Ascending aorta (tissue), 2 donors: Measurements from ENCODE around the gene HBP1. TPM values are rescaled to one million over a fixed set of nuclear protein-coding genes. Genes with fewer than 3 reads are reported as not detected.

Experiments
- DNase-seq, 2 donors: peaks; one replicate each; pipeline ENCODE4 v3.0.0-alpha.2; 2019; ENCODE audit warnings: low spot score in 2 of 2
- H3K27ac ChIP-seq, 2 donors: fragments of 200-600 bp; sonication (generic); one replicate each; pipeline ENCODE4 v1.5.1; 2016 to 2017; ENCODE audit warnings: mild to moderate bottlenecking in 1 of 2
- H3K27me3 ChIP-seq: fragments of 200-600 bp; sonication (generic); one replicate; pipeline ENCODE4 v1.5.1; 2017
- H3K36me3 ChIP-seq, 2 donors: fragments of 200-600 bp; sonication (generic); one replicate each; pipeline ENCODE4 v1.5.1; 2016
- H3K4me1 ChIP-seq, 2 donors: fragments of 200-600 bp; sonication (generic); one replicate each; pipeline ENCODE4 v1.5.1; 2016 to 2017; ENCODE audit warnings: mild to moderate bottlenecking in 1 of 2
- H3K4me3 ChIP-seq, 2 donors: fragments of 200-600 bp; sonication (generic); one replicate each; pipeline ENCODE4 v1.5.1; 2016 to 2017; ENCODE audit warnings: mild to moderate bottlenecking in 1 of 2
- H3K9me3 ChIP-seq, 2 donors: fragments of 200-600 bp; sonication (generic); one replicate each; pipeline ENCODE4 v1.5.1; 2016
- intact Hi-C: fragments of 100-400 bp; cut with DNase I; formaldehyde crosslinking; loops from one replicate; pipeline ENCODE4 v1.15.1; 2023
- total RNA-seq: library from RNA; depleted of rRNA; stranded (reverse); fragments of >200 nt; gene quantifications from one replicate; pipeline ENCODE4 v1.1.0, GENCODE V29; 2016
- TF ChIP-seq, protein P1 (sequence below), 3 experiments: fragments of 200-600 bp in 2 of 3; fragments of 450-650 bp in 1 of 3; sonication (generic) in 2 of 3; IDR thresholded peaks; one replicate each; pipeline ENCODE4 v1.5.1; 2016 to 2019; ENCODE audit warnings: antibody characterized with exemption in 3 of 3, mild to moderate bottlenecking in 1 of 3, moderate library complexity in 1 of 3

HBP1 gene
- total RNA-seq, 1 donor from 2014 or later, result 62.2 TPM

DNA sequence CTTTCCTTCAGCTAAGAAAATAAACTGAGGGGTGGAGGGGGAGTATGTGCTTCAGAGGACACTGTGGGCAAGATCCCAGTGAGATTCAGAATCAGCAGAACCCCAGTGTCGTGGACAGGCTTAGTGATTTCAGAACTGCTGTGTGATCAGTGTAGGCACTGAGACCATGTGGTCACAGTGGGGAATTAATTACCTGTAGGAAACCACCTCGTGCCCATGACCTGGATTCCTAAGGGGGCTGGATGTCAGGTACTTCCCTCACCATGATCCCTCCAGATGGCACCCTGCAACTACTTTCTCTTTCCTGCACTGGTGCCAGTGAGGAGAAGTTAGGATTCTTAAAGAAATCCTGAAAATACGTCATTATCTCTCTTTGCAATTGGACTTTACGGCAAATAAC is 64.4 kb downstream of the HBP1 start:
- H3K27ac ChIP-seq, result no peak overlapping the region

DNA sequence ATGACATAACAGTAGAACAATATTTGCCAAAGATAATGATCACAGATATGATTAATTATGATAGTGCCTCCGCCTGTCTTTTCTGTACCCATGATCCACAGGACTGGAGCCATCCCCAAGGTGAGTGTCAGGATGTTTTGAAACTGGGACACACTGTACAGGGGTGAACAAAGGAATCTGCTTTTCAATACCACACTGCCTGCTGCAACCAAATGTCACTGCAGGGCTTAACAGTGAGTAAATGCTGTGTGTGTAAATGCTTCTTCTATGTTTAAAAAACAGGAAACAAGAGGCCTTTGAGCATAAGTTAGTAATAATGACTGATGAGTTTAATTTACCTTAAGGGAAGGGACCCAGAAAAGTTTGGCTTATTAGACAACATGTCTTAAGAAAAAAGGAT is 65.2 kb downstream of the HBP1 start:
- Histone ChIP-seq H3K9me3 (no peaks in the 10 kb centered on the region), H3K36me3 (peaks cover 3 to 15% of the 10 kb centered on the region in 2 donors), H3K4me3 (no peak overlapping the region), H3K4me1 (no peaks in the 10 kb centered on the region), H3K27ac (no peak overlapping the region), H3K27me3 (no peaks in the 10 kb centered on the region)
- TF ChIP-seq, protein P1, sequence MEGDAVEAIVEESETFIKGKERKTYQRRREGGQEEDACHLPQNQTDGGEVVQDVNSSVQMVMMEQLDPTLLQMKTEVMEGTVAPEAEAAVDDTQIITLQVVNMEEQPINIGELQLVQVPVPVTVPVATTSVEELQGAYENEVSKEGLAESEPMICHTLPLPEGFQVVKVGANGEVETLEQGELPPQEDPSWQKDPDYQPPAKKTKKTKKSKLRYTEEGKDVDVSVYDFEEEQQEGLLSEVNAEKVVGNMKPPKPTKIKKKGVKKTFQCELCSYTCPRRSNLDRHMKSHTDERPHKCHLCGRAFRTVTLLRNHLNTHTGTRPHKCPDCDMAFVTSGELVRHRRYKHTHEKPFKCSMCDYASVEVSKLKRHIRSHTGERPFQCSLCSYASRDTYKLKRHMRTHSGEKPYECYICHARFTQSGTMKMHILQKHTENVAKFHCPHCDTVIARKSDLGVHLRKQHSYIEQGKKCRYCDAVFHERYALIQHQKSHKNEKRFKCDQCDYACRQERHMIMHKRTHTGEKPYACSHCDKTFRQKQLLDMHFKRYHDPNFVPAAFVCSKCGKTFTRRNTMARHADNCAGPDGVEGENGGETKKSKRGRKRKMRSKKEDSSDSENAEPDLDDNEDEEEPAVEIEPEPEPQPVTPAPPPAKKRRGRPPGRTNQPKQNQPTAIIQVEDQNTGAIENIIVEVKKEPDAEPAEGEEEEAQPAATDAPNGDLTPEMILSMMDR (IDR thresholded peaks at IDR 0.05), result no peak
- DNase-seq, result no peak
- intact Hi-C loops, result no loop called here

More for the DNA sequence above, 64.4 kb downstream of the HBP1 start:
- TF ChIP-seq, protein P1 (IDR thresholded peaks at IDR 0.05), result no peak
- no peaks in the 10 kb centered on the region for H3K9me3 ChIP-seq
- no peak for DNase-seq
- H3K4me1 ChIP-seq, result no peaks in the 10 kb centered on the region
- H3K36me3 ChIP-seq, result peaks cover 3 to 19% of the 10 kb centered on the region in 2 donors
- no peak overlapping the region for H3K4me3 ChIP-seq
- no peaks in the 10 kb centered on the region for H3K27me3 ChIP-seq
- intact Hi-C loops, result no loop called here

GRCh38 chr7:107234436-107234835 is 65.6 kb downstream of the HBP1 start:
- H3K36me3 ChIP-seq, result peaks cover 3 to 10% of the 10 kb centered on the region in 2 donors
- H3K27me3 ChIP-seq, result no peaks in the 10 kb centered on the region
- no peaks in the 10 kb centered on the region for H3K9me3 ChIP-seq
- H3K4me1 ChIP-seq, result no peaks in the 10 kb centered on the region
- no peak overlapping the region for H3K4me3 ChIP-seq
- intact Hi-C loops, result no loop called here
- no peak for DNase-seq
- TF ChIP-seq, protein P1 (IDR thresholded peaks at IDR 0.05), result no peak
- no peak overlapping the region for H3K27ac ChIP-seq

DNA sequence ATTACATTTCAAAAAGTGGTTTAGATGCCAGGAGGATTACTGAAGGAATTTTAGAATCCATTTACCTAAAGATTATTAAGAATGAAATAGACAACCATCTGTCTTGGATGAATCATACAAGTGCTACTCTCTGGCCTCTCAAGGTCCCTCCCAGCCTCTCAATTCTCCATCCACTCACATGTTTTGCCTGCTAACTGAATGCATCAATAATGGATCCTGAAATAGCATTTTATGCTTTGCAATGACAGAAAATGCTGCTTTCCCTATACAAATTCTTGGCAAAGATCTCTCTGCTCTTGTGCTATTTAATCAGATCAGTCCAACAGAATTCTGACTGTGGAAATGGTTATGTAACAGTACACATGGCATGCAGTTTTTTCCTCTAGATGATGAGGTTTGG is 68.1 kb downstream of the HBP1 start:
- Histone ChIP-seq H3K27ac (no peak overlapping the region), H3K36me3 (peaks cover 3 to 10% of the 10 kb centered on the region in 2 donors), H3K9me3 (no peaks in the 10 kb centered on the region), H3K4me3 (no peak overlapping the region), H3K4me1 (no peaks in the 10 kb centered on the region), H3K27me3 (no peaks in the 10 kb centered on the region)
- intact Hi-C loops, result no loop called here
- DNase-seq, result no peak
- TF ChIP-seq, protein P1 (IDR thresholded peaks at IDR 0.05), result no peak

GRCh38 chr7:107237451-107237850 is 68.6 kb downstream of the HBP1 start:
- Histone ChIP-seq H3K4me1 (no peaks in the 10 kb centered on the region), H3K9me3 (no peaks in the 10 kb centered on the region), H3K36me3 (peaks cover 3 to 10% of the 10 kb centered on the region in 2 donors), H3K27ac (no peak overlapping the region), H3K4me3 (no peak overlapping the region), H3K27me3 (no peaks in the 10 kb centered on the region)
- intact Hi-C loops, result no loop called here
- DNase-seq, result no peak
- TF ChIP-seq, protein P1 (IDR thresholded peaks at IDR 0.05), result no peak

- intact Hi-C loops, result no loop called here
- H3K4me1 ChIP-seq, result no peaks in the 10 kb centered on the region
- H3K9me3 ChIP-seq, result no peaks in the 10 kb centered on the region
- DNase-seq, result no peak
- no peak overlapping the region for H3K27ac ChIP-seq
- H3K36me3 ChIP-seq, result peaks cover 10 to 30% of the 10 kb centered on the region in 2 donors
- H3K27me3 ChIP-seq, result no peaks in the 10 kb centered on the region
- H3K4me3 ChIP-seq, result no peak overlapping the region
- TF ChIP-seq, protein P1 (IDR thresholded peaks at IDR 0.05), result no peak
Measured at GRCh38 chr7:107242267-107242666, 73.5 kb downstream of the HBP1 start.
